ENCODE measurements around the gene SLAMF7.
"Not testable (repeated sequence)": the region's sequence is repeated elsewhere in the genome, so short reads cannot be mapped to it uniquely, and the experiment has no call there.

SLAMF7 gene

GRCh38 chr1:160720356-160721085, 18.5 kb upstream of the SLAMF7 start:
- no peak for DNase-seq (ENCODE audit: low spot score)

DNA sequence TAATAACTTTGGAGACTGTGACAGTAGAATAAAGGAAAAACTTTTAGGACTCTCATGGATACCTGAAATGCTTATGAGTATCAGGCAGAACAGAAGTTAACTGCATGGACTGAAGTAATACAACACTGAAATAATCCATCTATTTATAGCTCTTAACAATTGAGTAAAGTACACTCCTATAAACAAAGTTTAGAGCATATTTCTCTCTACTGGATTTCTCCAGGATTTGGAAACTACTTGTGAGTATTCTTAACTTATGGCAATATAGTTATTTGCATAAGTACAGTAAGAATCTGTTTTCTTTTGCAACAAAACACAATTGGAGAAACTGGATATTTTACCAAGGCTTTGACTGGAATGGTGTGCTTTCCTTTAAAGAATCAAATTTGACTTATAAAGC, 17.6 kb upstream of the SLAMF7 start:
- DNase-seq (ENCODE audit: low spot score), result no peak

- DNase-seq (ENCODE audit: low spot score), result no peak
Measured at GRCh38 chr1:160722726-160723125, 16.3 kb upstream of the SLAMF7 start.

GRCh38 chr1:160723332-160723731, 15.7 kb upstream of the SLAMF7 start:
- DNase-seq (ENCODE audit: low spot score), result no peak

- DNase-seq (ENCODE audit: low spot score), result no peak
Measured at GRCh38 chr1:160724465-160725242, 14.4 kb upstream of the SLAMF7 start.

DNA sequence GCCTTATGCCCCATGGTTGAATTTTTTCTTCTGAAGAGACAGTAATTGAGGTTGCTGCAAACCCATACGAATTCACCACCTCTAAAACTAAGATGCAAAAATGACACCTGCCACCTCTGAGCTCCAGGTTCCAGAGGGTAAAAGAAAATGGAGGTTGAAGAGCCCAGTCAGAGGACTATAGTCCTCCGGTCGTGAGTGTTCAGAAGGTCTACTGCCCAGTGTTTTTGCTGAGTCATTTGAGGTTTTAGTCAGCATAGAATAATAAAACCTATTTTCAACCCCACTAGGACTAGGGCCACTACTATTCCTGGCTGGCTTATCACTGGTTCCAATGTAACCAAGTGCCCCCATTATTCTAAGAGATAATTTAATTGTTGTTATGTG, 12.9 kb upstream of the SLAMF7 start:
- DNase-seq (ENCODE audit: low spot score), result no peak

DNA sequence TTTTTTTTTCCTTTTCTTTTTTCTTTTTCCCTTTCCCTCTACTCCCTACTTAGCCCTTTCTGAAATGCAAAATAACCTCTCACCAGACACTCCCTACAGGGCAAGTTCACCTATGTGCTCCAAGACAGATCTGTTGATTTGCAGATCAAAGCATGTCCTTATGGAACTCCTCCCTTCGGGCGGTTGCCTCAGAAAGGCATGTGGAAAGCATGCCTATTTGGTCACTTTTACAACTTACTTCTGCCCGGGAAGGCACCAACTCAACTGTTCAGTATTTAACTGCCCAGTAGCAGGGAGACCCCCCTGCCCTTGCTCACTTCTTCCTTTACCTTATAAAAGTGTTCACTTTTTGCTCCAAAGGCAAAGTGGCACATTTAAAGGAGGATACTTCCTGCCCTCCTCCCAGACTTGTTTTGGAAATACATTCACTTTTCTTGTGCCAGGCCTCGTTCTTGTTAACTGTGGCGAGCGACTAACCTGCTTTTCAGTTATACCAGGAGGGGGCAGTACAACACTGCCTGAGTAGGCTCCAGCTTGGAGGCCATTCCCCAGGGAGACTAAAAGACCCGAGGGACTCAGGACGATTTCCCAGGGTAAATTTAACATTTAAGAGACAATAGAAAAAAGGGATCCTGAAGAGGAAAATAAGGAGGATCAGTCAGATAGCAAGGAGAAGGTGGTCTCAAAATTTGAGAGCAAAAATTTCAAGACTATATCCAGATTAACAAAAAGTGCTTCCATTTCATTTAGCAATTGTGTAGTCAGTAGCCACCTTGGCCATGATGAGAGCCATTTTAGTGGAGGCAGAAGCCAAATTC, 12.3 kb upstream of the SLAMF7 start:
- DNase-seq (ENCODE audit: low spot score), result peak; percentile 61

DNA sequence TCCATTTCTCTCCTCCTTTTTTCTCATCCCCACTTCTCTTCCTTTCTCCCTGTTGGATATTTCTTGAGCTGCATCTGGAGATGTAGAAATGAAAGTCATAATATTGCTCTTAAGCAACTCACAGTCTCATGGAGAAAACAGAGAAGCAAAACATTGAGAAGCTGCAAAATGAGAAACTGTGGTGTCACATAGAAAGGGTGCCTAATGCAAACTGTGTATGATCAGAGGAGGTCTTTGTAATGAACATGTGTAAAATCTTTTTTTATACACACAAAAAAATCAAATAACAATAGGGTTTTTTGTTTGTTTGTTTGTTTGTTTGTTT, 11.8 kb upstream of the SLAMF7 start:
- DNase-seq (ENCODE audit: low spot score), result no peak

GRCh38 chr1:160731564-160731963, 7.5 kb upstream of the SLAMF7 start:
- not testable (repeated sequence) for DNase-seq (ENCODE audit: low spot score)

DNA sequence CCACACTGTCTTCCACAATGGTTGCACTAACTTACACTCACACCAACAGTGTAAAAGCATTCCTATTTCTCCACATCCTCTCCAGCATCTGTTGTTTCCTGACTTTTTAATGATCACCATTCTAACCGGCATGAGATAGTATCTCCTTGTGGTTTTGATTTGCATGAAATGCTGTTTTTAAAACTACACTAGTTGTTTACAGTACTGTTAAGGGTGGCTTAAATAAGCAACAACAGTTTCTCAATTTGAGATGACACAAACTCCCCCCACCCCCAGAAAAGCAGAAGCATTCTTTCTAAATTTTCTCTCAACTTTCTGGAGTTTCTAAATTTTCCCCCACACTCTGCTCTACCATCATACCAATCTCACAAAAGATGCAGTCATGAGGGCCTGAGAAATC, 7.1 kb upstream of the SLAMF7 start:
- DNase-seq (ENCODE audit: low spot score), result no peak

- DNase-seq (ENCODE audit: low spot score), result no peak
Measured at GRCh38 chr1:160733898-160734297, 5.1 kb upstream of the SLAMF7 start.

- DNase-seq (ENCODE audit: low spot score), result no peak
Measured at GRCh38 chr1:160734301-160734700, 4.7 kb upstream of the SLAMF7 start.

DNA sequence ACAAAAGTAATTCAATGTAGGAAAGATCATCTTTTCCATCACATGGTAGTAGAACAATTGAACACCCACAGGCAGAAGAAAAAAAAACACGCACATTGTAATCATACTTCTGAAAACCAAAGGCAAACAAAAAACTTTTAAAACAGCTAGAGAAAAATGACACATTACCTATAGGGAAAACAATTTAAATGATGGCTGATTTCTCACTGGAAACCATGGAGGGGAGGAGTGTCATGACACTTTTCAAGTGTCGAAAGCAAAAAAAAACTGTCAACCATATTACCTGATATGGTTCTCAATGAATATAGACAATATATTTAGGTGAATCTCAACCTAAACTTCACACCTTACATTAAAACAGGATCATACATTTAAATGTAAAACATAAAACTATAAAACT, 776 bp upstream of the SLAMF7 start:
- no peak for DNase-seq (ENCODE audit: low spot score)

DNA sequence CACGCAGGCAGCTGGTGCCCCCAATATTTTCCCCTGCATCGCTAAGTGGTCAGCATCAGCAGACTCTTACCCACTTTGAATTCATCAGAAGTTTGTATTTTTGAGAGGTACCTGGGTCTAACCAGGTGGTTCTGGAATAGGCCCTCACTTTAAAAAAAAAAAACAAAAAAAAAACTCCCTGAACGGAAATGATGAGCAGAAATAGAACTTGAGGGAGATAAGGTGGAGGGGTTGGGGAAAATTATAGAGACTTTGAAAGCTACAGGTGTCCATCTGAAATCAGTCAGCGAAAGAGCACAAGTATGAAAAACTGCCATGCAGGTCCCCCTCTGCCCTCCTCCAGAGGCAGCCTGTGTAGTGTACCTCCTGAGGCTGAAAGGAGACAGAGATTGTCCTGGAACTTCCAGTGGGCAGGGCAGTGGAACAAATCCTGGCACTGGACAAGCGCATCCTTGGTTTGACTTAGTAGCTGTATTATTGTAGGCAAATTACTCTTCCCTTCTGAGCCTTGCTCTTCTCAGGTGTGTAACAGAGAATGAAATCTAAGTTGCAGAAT, 1.2 kb downstream of the SLAMF7 start:
- DNase-seq (ENCODE audit: low spot score), result no peak

- DNase-seq (ENCODE audit: low spot score), result no peak
Measured at GRCh38 chr1:160741092-160741501, 2.0 kb downstream of the SLAMF7 start.

- DNase-seq (ENCODE audit: low spot score), result no peak
Measured at GRCh38 chr1:160741612-160742348, 2.7 kb downstream of the SLAMF7 start.

- DNase-seq (ENCODE audit: low spot score), result no peak
Measured at GRCh38 chr1:160742428-160743127, 3.5 kb downstream of the SLAMF7 start.

DNA sequence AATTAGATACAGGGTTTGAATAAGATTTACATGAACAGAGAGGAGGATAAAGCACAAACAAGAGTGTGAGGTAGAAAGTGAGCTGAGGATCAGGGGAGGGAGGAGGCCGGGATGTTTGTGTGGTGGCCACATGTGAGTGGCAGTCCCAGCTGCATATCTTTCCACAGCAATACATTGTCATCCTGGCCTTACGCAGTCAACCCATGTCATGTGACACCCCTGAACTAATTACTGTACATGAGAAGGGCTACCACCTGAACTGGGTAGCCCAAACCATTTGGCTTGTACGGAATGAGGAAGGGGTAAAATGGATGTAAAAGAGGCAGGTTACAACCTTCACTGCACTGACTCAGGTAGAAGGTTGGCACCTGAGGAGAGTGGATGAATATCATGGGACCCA, 4.2 kb downstream of the SLAMF7 start:
- no peak for DNase-seq (ENCODE audit: low spot score)

DNA sequence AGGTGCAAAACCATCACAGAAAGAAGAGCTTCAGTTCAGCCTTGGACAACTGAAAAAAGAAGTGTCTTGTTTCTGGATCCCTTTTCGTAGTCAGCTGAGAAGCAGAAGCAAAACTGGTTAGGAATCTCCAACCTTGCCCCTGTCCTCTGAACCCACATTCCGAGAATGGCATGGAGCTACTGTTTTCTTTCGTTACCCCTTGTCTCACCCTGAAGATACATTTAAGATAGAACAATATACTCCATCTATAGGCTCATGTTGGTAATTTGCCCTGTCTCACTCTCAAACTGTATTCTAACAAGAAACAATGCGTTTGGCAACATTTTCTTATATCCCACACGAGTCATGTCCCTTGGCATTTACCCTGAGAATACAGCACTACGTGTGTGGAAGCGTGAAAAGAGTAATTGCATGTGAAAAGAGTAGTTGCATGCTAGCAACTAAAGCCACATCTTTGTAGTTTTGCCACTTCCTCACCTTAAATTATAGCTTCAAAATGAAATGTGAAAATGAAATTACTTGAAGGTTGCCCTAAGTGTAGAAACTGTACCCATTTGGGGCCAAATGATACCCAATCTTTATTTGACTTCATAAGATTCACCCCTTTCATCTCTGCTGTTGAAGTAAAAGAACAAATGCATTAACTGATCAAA, 5.3 kb downstream of the SLAMF7 start:
- no peak for DNase-seq (ENCODE audit: low spot score)

GRCh38 chr1:160744852-160745520, 5.9 kb downstream of the SLAMF7 start:
- DNase-seq (ENCODE audit: low spot score), result no peak

Measured in AG08396 (cell line).